MV-4-11 (cell line): ENCODE measurements around the gene PDZRN3.

Source experiments
- DNase-seq: peaks from one replicate; lab custom pipeline; 2025; lab: John Stamatoyannopoulos, UW

Gene PDZRN3

DNA sequence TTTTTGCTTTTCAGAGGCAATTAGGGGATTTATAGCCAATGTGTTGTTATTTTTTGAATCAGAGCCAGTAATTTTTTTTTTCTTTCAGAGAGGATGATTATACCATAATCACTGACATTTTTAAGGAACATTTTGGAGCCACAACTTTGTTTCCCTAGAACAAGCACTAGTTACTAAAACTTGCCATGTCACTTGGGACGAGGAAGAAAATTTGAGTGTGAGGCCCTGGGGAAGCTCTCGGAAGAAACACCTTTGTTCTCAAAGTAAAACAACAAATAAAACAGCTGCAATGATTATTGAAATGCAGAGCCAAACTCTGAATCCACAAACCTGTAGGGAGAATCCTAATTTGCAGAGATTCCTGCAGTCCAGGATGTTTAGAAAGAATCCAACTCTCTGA lies 69.7 kb downstream of the PDZRN3 start:
- no peak for DNase-seq

- no peak for DNase-seq
Measured at GRCh38 chr3:73552700-73553099, 72.0 kb downstream of the PDZRN3 start.

- DNase-seq, result no peak
Measured at GRCh38 chr3:73550032-73550431, 74.7 kb downstream of the PDZRN3 start.

GRCh38 chr3:73549051-73549600 lies 75.6 kb downstream of the PDZRN3 start:
- DNase-seq, result no peak

- no peak for DNase-seq
Measured at GRCh38 chr3:73548436-73548835, 76.3 kb downstream of the PDZRN3 start.

DNA sequence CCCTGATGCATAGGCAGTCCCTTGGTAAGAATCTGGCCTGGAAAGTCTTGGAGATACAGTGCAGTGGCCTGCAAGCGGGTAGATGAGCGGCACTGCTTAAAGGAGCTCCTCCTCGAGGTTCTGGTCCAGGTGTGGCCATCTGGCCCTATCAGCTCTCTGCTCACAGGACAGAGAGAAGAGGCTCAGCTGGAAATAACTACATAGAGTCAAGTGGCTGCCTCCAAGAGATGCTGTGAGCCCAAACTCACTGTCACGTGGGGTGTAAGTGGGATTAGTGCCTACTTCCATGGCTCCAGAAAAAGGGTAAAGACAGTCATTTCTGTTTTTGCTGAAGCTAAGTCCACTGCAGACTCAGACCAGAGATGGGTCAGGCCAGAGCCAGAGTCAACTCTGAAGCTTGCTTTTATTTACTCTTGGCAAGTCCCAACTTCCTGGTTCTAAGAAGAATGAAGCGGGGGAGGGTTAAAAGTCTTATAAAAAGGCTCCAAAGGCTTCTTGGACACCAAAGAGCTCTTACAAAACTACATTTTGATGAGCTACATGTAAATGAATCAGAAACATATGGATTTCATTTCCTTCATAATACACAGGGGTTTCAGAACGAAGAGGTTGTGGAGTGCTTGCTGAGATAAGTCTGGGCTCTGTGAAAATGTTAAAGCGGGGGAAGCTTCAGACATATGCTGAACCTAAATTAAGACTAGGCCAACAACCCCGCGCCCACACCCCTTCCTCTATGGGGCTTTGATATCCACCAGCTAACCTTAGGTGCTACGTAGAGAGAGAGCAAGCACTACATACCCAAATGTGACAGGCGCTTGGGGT lies 77.1 kb downstream of the PDZRN3 start:
- no peak for DNase-seq

DNA sequence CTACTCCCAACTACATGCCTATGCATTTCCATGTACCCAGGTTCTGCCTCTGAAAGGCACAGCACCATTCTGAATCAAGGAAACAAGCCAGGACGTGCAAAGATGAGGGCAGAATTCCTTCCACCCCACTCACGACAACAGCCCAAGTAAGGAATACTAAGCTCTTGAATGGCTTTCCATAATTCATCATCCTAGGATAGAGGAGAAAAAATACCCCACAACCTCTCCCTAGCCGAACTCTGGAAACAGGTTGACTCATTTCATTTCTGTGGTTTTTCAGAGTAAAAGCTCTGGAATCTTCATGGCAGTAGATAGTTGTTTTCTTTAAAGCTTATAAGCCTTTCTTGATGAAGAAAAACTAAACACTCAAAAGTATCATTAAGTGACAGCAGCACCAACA lies 77.8 kb downstream of the PDZRN3 start:
- DNase-seq, result no peak

- DNase-seq, result no peak
Measured at GRCh38 chr3:73543412-73543811, 81.3 kb downstream of the PDZRN3 start.

DNA sequence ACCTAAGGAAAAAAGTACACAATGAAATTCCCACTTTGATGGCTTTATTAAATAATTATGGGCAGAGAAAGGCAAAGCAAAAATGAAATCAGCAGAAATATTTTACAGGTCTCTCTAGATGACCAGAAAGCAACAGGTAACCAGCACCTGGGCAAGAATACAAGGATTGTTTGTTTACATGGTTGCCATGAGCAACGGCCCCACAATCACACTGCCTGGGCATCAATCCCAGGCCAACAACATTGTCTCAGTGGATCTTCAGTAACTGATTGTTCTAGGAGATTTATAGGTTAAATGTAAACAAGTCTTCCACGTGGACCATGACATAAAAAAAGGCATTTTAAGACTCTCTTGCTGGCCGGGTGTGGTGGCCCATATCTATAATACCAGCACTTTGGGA lies 82.6 kb downstream of the PDZRN3 start:
- no peak for DNase-seq

DNA sequence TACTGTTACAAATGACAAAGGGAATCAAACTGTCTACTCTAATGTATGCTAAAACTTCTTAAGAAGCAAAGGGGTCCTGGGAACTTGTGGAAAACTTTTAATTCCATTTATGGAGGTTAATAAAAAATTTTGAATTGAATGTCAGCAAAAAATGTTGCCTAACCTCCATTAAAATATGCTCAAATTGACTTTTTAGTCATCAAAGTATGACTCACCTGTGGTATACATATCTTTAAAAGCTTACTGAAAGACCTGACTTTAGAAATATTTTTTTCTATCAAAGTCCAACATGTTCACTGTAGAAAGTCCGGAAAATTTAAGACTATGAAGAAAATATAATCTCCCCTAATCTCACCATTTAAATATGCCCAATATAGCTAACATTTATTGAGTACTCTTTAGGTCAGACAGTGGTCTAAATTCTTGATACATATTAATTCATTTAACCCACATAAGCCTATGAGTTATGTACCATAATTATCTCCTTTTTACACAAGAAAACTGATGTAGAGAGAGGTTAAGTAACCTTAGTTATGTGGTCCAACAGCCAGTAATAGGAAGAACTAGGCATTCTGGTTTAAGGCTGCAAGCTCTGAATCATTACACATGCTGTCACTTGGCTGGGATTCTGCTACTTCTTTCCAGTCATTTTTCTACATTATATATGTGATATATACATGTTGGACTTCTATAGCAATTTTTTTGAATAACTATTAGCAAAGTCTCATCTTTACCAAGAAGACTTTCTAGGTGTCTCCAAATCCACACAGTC lies 83.6 kb downstream of the PDZRN3 start:
- no peak for DNase-seq

GRCh38 chr3:73538486-73538885 lies 86.3 kb downstream of the PDZRN3 start:
- no peak for DNase-seq

DNA sequence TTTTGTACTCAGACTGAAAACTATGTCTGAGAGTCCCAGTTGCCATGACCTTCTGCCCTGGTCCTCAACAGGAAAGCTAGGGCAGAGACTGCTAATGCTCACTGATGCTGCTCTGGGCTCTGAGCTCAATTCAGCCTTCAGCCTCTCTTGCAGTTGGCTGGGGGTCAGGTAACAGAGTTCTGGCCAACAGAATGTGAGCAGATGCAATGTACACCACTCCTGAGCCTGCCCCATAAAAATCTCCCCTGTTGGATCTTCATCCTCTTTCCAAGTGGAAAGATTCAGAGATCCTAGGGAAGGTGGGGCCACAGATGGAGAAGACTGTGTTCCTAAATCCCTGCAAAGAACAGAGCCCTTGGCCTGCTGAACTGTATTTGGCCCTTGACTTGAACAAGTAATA lies 87.8 kb downstream of the PDZRN3 start:
- no peak for DNase-seq

DNA sequence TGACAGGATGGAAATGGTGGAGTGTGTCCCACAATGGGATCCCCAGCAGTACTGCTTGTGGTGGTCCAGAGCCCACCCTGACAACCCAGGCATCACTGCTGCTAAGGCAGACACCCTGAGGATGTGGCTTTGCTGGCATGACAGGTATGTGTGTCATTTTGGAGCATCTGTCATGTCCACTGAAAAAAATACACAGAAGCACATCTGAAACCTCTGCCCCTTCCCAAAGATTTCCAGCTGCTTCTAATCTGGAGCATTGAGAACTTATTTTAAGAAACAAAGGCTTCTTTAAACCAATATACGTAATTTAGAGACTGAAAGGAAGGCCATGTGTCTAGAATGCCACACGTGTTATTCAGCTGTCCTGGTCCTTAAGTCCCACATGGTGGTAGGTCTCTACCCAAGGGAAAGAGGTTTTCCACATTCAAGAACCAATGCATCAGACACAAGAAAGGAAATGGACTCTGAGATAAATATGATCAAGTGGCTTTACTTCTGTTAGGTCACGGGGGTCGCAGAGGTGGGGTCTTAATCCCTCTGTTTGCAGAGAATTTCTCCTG lies 88.3 kb downstream of the PDZRN3 start:
- no peak for DNase-seq

GRCh38 chr3:73535931-73536330 lies 88.8 kb downstream of the PDZRN3 start:
- no peak for DNase-seq

GRCh38 chr3:73535137-73535536 lies 89.6 kb downstream of the PDZRN3 start:
- DNase-seq, result no peak

DNA sequence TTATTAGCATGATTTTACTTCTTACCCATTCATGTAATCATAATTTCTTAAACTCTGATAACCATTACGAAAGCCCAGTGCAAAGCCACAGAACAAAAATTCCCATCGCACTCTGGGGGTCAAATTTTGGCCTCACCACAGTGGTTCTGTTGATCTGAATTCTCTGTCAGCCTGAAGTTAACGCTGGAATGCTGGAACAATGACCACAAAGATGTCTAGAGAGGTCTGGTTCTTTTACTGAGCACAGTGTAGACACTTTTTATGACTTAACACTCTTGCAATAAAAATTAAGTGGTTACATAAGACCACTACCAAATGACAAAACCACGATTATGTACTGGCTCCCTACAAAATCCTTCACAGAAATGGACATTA lies 94.7 kb downstream of the PDZRN3 start:
- no peak for DNase-seq

- no peak for DNase-seq
Measured at GRCh38 chr3:73529308-73530021, 95.3 kb downstream of the PDZRN3 start.

GRCh38 chr3:73525591-73525990 lies 99.2 kb downstream of the PDZRN3 start:
- DNase-seq, result no peak

DNA sequence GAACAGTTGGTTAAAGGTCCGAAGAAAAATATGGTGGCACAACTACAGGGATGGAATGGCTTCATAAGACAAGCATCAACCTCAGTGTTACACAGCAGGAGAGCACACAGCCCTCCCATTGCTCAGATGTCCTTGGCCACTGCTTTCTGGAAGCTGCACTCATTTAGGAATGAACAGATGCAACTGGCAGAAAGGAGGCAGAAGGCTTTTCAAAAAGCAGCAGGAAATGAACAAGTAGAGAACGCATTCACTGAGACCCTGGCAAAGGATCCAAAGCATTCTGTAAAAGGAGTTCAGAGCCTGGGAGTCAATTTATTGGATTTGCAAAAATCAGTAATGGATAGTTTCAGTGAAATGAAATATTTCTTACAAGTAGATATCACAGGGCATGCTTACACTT lies 101.1 kb downstream of the PDZRN3 start:
- no peak for DNase-seq

DNA sequence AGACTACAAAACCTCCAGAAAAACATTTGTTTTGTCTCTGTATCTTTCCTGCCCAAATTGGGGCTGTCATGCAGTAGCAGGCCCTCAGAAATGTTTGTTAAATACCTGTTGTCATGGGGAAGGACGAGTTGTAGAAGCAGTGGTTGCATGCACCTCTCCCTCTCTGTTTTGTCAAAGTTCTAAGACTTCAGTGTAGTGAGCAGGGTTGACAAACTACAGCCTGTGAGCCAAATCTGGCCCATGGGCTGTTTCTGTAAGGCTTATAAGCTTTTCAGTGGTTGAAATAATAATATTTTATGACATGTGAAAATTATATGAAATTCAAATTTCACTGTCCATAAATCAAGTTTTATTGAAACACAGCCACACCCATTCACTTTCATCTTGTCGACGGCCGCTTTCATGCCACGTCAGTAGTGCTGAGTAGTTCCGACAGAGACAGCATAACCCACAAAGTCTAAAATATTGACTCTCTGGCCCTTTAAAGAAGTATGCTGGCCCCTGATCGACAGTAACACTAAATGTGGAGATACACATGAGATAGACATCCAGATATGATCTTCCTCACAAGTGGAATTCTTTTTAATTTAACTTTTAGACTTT lies 102.9 kb downstream of the PDZRN3 start:
- DNase-seq, result no peak

DNA sequence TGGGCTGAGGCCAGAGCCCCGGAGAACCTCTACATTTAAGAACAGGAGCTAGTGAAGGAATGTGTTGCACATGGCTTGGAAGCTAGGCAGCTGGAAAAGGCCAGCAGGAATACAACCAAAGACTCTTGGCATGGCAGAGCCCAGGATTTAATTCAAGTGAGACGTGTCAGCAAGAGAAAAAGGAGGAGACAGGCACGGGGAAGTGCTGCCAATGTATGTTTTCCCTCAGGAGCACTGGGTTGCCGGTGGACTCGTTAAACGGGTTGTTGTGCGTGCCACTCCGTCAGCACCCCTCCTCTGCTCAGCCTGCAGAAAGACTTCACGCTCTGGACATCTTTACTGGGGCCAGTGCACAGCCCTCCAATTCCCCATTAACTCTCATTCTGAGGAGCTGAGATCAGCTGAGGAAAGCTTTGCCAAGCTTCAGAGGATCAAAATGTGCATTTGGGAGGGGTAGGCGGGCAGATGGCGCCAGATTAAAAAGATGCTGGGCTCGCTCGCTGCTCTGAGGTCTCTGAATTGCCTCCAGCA lies 103.7 kb downstream of the PDZRN3 start:
- no peak for DNase-seq

- no peak for DNase-seq
Measured at GRCh38 chr3:73516631-73517030, 108.1 kb downstream of the PDZRN3 start.
